ENCODE data around the gene MMP7. TPM values are rescaled to one million over a fixed set of nuclear protein-coding genes. Genes with fewer than 3 reads are reported as not detected.

Gene MMP7
- polyA plus RNA-seq, 1 of the 3 experiments (the other 2 are of a cell fraction), result 0.13 TPM

- H3K9me3 ChIP-seq, result 0 out of 2 replicates have a peak, but pooled peaks cover 2% of the 10 kb centered on the region
- CTCF ChIA-PET, result no interaction called here
Measured at GRCh38 chr11:102561636-102562035, 31.1 kb upstream of the MMP7 start.

More at GRCh38 chr11:102561636-102562035, 31.1 kb upstream of the MMP7 start:
- POLR2A ChIA-PET, result no interaction called here
- no peak overlapping the region for H3K9ac ChIP-seq
- H2AFZ ChIP-seq (ENCODE audit: low read depth), result no peak overlapping the region
- no peaks in the 10 kb centered on the region for H4K20me1 ChIP-seq (ENCODE audit: insufficient read depth)
- H3K4me2 ChIP-seq, result no peak overlapping the region
- no peaks in the 10 kb centered on the region for H3K27me3 ChIP-seq (ENCODE audit: insufficient read depth)
- H3K79me2 ChIP-seq (ENCODE audit: insufficient read depth), result no peaks in the 10 kb centered on the region
- H3K36me3 ChIP-seq (replicated peaks in 1 of 2; ENCODE audit: control insufficient read depth in 1 of 2, insufficient read depth in 2 of 2, low read length in 1 of 2), result no peaks in the 10 kb centered on the region
- TF ChIP-seq USF1 (IDR thresholded peaks at IDR 0.05; ENCODE audit: borderline replicate concordance, low read depth), result no peak
- TF ChIP-seq RXRA (IDR thresholded peaks at IDR 0.05; ENCODE audit: borderline replicate concordance, low read depth), result no peak
- no peak for TF ChIP-seq USF2 (IDR thresholded peaks at IDR 0.05; ENCODE audit: borderline replicate concordance, low read depth, low read length)
- no peak for TF ChIP-seq EZH2phosphoT487 (IDR thresholded peaks at IDR 0.05; ENCODE audit: borderline replicate concordance, low read depth)
- no peak for TF ChIP-seq TCF12 (IDR thresholded peaks at IDR 0.05)
- TF ChIP-seq POLR2AphosphoS5 (IDR thresholded peaks at IDR 0.05; ENCODE audit: low read depth, low read length), result no peak
- TF ChIP-seq GABPA (IDR thresholded peaks at IDR 0.05; ENCODE audit: low read depth), result no peak
- no peak for TF ChIP-seq CHD2 (IDR thresholded peaks at IDR 0.05; ENCODE audit: low read length, partially characterized antibody)
- no peak for TF ChIP-seq RAD21 (IDR thresholded peaks at IDR 0.05; ENCODE audit: low read length)
- TF ChIP-seq SIN3A (IDR thresholded peaks at IDR 0.05; ENCODE audit: borderline replicate concordance, low read depth, low read length), result no peak
- no peak for TF ChIP-seq CTCF (IDR thresholded peaks at IDR 0.05)
- TF ChIP-seq ZBTB33 (IDR thresholded peaks at IDR 0.05; ENCODE audit: borderline replicate concordance, low read depth), result no peak
- DNase-seq, result no peak
- H3K4me3 ChIP-seq (ENCODE audit: low read depth in 2 of 2, low read length in 1 of 2), result no peak overlapping the region
- H3K4me1 ChIP-seq (ENCODE audit: control insufficient read depth in 1 of 2, insufficient read depth in 2 of 2, low read depth in 1 of 2, low read length in 1 of 2), result no peaks in the 10 kb centered on the region; a peak in 1 of 4 replicates
- no peak overlapping the region for H3K27ac ChIP-seq (ENCODE audit: low read depth in 2 of 2, low read length in 1 of 2)
- no peaks in the 10 kb centered on the region for H3K9me2 ChIP-seq
- peaks cover 7% of the 10 kb centered on the region for H3F3A ChIP-seq (replicated peaks; ENCODE audit: insufficient read depth)

Measured in SK-N-SH (cell line).